ENCODE measurements around the gene KCNQ1OT1.

DNA sequence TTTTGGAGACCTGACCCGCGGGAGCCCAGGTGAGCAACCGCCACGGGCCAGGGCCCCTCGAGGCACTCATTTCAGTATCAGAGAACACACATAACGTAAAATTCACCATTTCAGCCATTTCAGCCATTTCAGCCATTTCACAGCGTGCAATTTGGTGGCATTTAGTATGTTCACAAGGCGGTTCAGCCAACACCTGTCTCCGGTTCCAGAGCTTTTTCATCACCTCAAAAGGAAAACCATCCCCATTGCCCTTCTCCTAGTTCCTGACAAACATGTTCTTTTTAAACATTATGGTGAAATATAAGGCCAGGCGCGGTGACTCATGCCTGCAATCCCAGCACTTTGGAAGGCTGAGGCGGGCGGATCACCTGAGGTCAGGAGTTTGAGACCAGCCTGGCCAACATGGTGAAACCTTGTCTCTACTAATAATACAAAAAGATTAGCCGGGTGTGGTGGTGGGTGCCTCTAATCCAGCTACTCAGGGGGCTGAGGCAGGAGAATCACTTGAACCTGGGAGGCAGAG is 135.7 kb downstream of the KCNQ1OT1 start:
- TF ChIP-seq, protein P1, sequence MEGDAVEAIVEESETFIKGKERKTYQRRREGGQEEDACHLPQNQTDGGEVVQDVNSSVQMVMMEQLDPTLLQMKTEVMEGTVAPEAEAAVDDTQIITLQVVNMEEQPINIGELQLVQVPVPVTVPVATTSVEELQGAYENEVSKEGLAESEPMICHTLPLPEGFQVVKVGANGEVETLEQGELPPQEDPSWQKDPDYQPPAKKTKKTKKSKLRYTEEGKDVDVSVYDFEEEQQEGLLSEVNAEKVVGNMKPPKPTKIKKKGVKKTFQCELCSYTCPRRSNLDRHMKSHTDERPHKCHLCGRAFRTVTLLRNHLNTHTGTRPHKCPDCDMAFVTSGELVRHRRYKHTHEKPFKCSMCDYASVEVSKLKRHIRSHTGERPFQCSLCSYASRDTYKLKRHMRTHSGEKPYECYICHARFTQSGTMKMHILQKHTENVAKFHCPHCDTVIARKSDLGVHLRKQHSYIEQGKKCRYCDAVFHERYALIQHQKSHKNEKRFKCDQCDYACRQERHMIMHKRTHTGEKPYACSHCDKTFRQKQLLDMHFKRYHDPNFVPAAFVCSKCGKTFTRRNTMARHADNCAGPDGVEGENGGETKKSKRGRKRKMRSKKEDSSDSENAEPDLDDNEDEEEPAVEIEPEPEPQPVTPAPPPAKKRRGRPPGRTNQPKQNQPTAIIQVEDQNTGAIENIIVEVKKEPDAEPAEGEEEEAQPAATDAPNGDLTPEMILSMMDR (IDR thresholded peaks at IDR 0.05) = no peak
- TF ChIP-seq POLR2A (IDR thresholded peaks at IDR 0.05) (no peak), EP300 (IDR thresholded peaks at IDR 0.05) (no peak)
